HepG2 (cell line): ENCODE data around the gene ICAM5. TPM values are rescaled to one million over a fixed set of nuclear protein-coding genes. Genes with fewer than 3 reads are reported as not detected.
A peak's percentile ranks its signal among the peaks of the same experiment; 100 is the strongest.

Source experiments
- ASH2L ChIP-seq: fragments of 300-600, 200-600 bp; sonication (generic); IDR thresholded peaks from 2 replicates; pipeline ENCODE4 v1.7.0; 2017; ENCODE audit warnings: low read depth, mild to moderate bottlenecking, moderate library complexity, mixed read lengths, low read length; ENCODE audit not compliant: insufficient read length
- BCL6 ChIP-seq: IDR thresholded peaks from 2 replicates; pipeline ENCODE4 v1.6.1; 2016; ENCODE audit warnings: missing genetic modification reagents, missing compliant biosample characterization
- DNMT1 ChIP-seq: sonication (generic); formaldehyde crosslinking; IDR thresholded peaks from 2 replicates; pipeline ENCODE4 v1.5.1; 2020; ENCODE audit warnings: mild to moderate bottlenecking, missing genetic modification reagents
- FOXC1 ChIP-seq: sonication (generic); formaldehyde crosslinking; IDR thresholded peaks from 2 replicates; pipeline ENCODE4 v1.8.0; 2022; ENCODE audit warnings: mild to moderate bottlenecking, missing genetic modification reagents, borderline replicate concordance
- GLI4 ChIP-seq: sonication (generic); formaldehyde crosslinking; IDR thresholded peaks from 2 replicates; pipeline ENCODE4 v1.5.1; 2020; ENCODE audit warnings: missing genetic modification reagents, mild to moderate bottlenecking, moderate library complexity, borderline replicate concordance
- HHEX ChIP-seq: IDR thresholded peaks from 2 replicates; pipeline ENCODE4 v1.6.1; 2016; ENCODE audit warnings: control low read depth
- RBM22 ChIP-seq: fragments of 200-400 bp; formaldehyde crosslinking; optimal IDR thresholded peaks from 2 replicates; pipeline ENCODE3; 2017; ENCODE audit warnings: mild to moderate bottlenecking, low read length, moderate library complexity
- RFXAP ChIP-seq: sonication (generic); formaldehyde crosslinking; IDR thresholded peaks from 2 replicates; pipeline ENCODE4 v1.4.0; 2020; ENCODE audit warnings: missing genetic modification reagents, borderline replicate concordance
- ZKSCAN8 ChIP-seq: IDR thresholded peaks from 2 replicates; pipeline ENCODE4 v1.6.1; 2016; ENCODE audit warnings: borderline replicate concordance, missing genetic modification reagents, missing compliant biosample characterization
- ZNF337 ChIP-seq: sonication (generic); formaldehyde crosslinking; IDR thresholded peaks from 2 replicates; pipeline ENCODE4 v1.5.1; 2020; ENCODE audit warnings: missing genetic modification reagents, low read depth, mild to moderate bottlenecking, borderline replicate concordance
- ZNF530 ChIP-seq: sonication (generic); formaldehyde crosslinking; IDR thresholded peaks from 2 replicates; pipeline ENCODE4 v1.5.0; 2020; ENCODE audit warnings: low read depth, mild to moderate bottlenecking, missing genetic modification reagents
- ZNF607 ChIP-seq: sonication (generic); formaldehyde crosslinking; IDR thresholded peaks from 2 replicates; pipeline ENCODE4 v1.5.1; 2020; ENCODE audit warnings: missing genetic modification reagents, mild to moderate bottlenecking, borderline replicate concordance
- ZNF737 ChIP-seq: sonication (generic); formaldehyde crosslinking; IDR thresholded peaks from 2 replicates; pipeline ENCODE4 v1.5.0; 2020; ENCODE audit warnings: missing genetic modification reagents, mild to moderate bottlenecking, borderline replicate concordance
- polyA plus RNA-seq, 8 experiments: library from polyadenylated mRNA; depleted of rRNA in 3 of 8; stranded (reverse) in 7 of 8; unstranded in 1 of 8; fragments of >200 nt; fragmentation: Illumina TruSeq in 4 of 8; extraction: Trizol in 4 of 8; gene quantifications; 2 replicates each; pipeline versions ENCODE4 v1.2.1 to v1.2.3, GENCODE V29; 2011 to 2016; ENCODE audit warnings: low read depth in 4 of 8, missing spikeins in 1 of 8, mixed read lengths in 1 of 8; ENCODE audit not compliant: insufficient read depth in 1 of 8
- total RNA-seq, 5 experiments: library from RNA; depleted of rRNA; stranded (reverse); fragments of >200 nt; fragmentation: Illumina TruSeq; extraction: Trizol; gene quantifications; 2 replicates each; pipeline ENCODE4 v1.2.3, GENCODE V29; 2016; ENCODE audit warnings: low read depth in 1 of 5
- TF ChIP-seq, protein P1 (sequence below): sonication (generic); formaldehyde crosslinking; IDR thresholded peaks from 2 replicates; pipeline ENCODE4 v1.4.0; 2020; ENCODE audit warnings: low read depth, mild to moderate bottlenecking, missing genetic modification reagents
- TF ChIP-seq, protein P2 (sequence below): fragments of 450-650 bp; IDR thresholded peaks from 2 replicates; pipeline ENCODE4 v1.6.1; 2016
- TF ChIP-seq, protein P3 (sequence below): sonication (generic); formaldehyde crosslinking; IDR thresholded peaks from 2 replicates; pipeline ENCODE4 v1.5.1; 2020; ENCODE audit warnings: mild to moderate bottlenecking, missing genetic modification reagents, moderate library complexity

The ICAM5 gene
- total and polyA plus RNA-seq, 2 of the 13 experiments (the other 11 are each of a cell fraction or from before 2014, with no cell fraction given): 0.46 to 1.6 TPM

DNA sequence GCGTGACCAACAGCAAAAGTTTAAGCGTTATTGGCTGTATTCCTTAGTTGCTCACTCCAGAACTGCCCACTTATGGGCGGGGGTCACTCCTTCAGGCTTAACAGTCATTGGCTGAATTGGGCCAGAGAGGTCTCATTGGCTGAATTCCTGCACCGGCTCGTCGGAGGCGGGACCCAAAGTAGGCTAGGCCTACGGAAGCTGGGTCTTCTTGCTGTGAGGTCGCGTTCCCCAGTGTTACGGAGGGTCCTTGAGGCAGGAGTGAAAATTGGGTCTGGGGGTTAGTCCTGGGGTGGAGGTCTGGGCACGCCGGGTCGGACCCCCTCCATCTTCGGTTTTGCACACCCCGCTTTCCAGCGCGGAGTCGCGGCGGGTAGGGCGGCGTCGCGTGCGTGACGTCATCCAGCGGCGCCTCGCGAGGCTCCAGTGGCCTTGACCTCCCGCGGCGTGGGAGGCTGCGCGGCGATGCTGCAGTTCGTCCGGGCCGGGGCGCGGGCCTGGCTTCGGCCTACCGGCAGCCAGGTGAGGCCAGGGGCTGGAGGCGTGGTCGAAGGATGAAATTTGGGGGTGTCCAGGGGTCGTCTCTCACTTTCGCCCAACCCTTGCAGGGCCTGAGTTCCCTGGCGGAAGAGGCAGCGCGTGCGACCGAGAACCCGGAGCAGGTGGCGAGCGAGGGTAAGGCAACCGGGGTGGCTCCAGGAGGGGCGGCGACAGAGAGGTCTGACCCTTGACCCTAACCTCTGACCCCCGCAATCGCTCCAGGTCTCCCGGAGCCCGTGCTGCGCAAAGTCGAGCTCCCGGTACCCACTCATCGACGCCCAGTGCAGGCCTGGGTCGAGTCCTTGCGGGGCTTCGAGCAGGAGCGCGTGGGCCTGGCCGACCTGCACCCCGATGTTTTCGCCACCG lies 37.7 kb upstream of the ICAM5 start, which contains the start of gene MRPL4 (continued):
- no peak for TF ChIP-seq ZNF530
- TF ChIP-seq, protein P1, sequence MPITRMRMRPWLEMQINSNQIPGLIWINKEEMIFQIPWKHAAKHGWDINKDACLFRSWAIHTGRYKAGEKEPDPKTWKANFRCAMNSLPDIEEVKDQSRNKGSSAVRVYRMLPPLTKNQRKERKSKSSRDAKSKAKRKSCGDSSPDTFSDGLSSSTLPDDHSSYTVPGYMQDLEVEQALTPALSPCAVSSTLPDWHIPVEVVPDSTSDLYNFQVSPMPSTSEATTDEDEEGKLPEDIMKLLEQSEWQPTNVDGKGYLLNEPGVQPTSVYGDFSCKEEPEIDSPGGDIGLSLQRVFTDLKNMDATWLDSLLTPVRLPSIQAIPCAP (CRISPR knock-in tag): 0 out of 2 replicates have a peak, but pooled peaks have one; percentile 33
- no peak for TF ChIP-seq HHEX (CRISPR knock-in tag)
- peak; percentile 90 for TF ChIP-seq RFXAP (CRISPR knock-in tag)
- 0 out of 2 replicates have a peak, but pooled peaks have one; percentile 62 for TF ChIP-seq ZNF607
- TF ChIP-seq ZNF737: 0 out of 2 replicates have a peak, but pooled peaks have one; percentile 29
- TF ChIP-seq, protein P2, sequence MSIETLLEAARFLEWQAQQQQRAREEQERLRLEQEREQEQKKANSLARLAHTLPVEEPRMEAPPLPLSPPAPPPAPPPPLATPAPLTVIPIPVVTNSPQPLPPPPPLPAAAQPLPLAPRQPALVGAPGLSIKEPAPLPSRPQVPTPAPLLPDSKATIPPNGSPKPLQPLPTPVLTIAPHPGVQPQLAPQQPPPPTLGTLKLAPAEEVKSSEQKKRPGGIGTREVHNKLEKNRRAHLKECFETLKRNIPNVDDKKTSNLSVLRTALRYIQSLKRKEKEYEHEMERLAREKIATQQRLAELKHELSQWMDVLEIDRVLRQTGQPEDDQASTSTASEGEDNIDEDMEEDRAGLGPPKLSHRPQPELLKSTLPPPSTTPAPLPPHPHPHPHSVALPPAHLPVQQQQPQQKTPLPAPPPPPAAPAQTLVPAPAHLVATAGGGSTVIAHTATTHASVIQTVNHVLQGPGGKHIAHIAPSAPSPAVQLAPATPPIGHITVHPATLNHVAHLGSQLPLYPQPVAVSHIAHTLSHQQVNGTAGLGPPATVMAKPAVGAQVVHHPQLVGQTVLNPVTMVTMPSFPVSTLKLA: 0 out of 2 replicates have a peak, but pooled peaks have one; percentile 33
- peak; percentile 44 for TF ChIP-seq RBM22
- peak; percentile 96; the same call in 1 of the 2 replicates for TF ChIP-seq ZNF337 (CRISPR knock-in tag)
- peak; percentile 97 for TF ChIP-seq ASH2L
- peak; percentile 73; the same call in 1 of the 2 replicates for TF ChIP-seq ZKSCAN8 (CRISPR knock-in tag)
- TF ChIP-seq, protein P3, sequence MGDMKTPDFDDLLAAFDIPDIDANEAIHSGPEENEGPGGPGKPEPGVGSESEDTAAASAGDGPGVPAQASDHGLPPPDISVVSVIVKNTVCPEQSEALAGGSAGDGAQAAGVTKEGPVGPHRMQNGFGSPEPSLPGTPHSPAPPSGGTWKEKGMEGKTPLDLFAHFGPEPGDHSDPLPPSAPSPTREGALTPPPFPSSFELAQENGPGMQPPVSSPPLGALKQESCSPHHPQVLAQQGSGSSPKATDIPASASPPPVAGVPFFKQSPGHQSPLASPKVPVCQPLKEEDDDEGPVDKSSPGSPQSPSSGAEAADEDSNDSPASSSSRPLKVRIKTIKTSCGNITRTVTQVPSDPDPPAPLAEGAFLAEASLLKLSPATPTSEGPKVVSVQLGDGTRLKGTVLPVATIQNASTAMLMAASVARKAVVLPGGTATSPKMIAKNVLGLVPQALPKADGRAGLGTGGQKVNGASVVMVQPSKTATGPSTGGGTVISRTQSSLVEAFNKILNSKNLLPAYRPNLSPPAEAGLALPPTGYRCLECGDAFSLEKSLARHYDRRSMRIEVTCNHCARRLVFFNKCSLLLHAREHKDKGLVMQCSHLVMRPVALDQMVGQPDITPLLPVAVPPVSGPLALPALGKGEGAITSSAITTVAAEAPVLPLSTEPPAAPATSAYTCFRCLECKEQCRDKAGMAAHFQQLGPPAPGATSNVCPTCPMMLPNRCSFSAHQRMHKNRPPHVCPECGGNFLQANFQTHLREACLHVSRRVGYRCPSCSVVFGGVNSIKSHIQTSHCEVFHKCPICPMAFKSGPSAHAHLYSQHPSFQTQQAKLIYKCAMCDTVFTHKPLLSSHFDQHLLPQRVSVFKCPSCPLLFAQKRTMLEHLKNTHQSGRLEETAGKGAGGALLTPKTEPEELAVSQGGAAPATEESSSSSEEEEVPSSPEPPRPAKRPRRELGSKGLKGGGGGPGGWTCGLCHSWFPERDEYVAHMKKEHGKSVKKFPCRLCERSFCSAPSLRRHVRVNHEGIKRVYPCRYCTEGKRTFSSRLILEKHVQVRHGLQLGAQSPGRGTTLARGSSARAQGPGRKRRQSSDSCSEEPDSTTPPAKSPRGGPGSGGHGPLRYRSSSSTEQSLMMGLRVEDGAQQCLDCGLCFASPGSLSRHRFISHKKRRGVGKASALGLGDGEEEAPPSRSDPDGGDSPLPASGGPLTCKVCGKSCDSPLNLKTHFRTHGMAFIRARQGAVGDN (CRISPR knock-in tag): peak; percentile 98
- TF ChIP-seq GLI4 (CRISPR knock-in tag): peak; percentile 95; the same call in 1 of the 2 replicates
- peak; percentile 97 for TF ChIP-seq FOXC1 (CRISPR knock-in tag)
- TF ChIP-seq DNMT1: peak; percentile 86; the same call in 1 of the 2 replicates
- 0 out of 2 replicates have a peak, but pooled peaks have one; percentile 38 for TF ChIP-seq BCL6 (CRISPR knock-in tag)
